DMS153 treated with DMSO at 0.1 percent for 48 hours (cell line): ENCODE data around the gene TMEM30A.
A peak's percentile ranks its signal among the peaks of the same experiment; 100 is the strongest.

Source experiments
- DNase-seq: peaks from one replicate; lab custom pipeline; 2025; ENCODE audit not compliant: unreplicated experiment; lab: John Stamatoyannopoulos, UW

Gene TMEM30A

GRCh38 chr6:75292555-75292954 is 8.0 kb upstream of the TMEM30A start:
- DNase-seq, result no peak

GRCh38 chr6:75291744-75292143 is 7.2 kb upstream of the TMEM30A start:
- DNase-seq, result no peak

GRCh38 chr6:75291331-75291730 is 6.7 kb upstream of the TMEM30A start:
- DNase-seq, result no peak

GRCh38 chr6:75290136-75290945 is 5.7 kb upstream of the TMEM30A start:
- no peak for DNase-seq

- DNase-seq, result no peak
Observed at GRCh38 chr6:75288023-75288422, 3.4 kb upstream of the TMEM30A start.

- DNase-seq, result no peak
Observed at GRCh38 chr6:75287424-75287823, 2.8 kb upstream of the TMEM30A start.

GRCh38 chr6:75286955-75287354 is 2.4 kb upstream of the TMEM30A start:
- DNase-seq, result no peak

GRCh38 chr6:75285283-75285639 is 669 bp upstream of the TMEM30A start:
- DNase-seq, result no peak

GRCh38 chr6:75283907-75284631 is 523 bp downstream of the TMEM30A start:
- DNase-seq, result peak; percentile 45

GRCh38 chr6:75282706-75283105 is 1.9 kb downstream of the TMEM30A start:
- DNase-seq, result no peak

GRCh38 chr6:75281653-75282052 is 2.9 kb downstream of the TMEM30A start:
- DNase-seq, result no peak

GRCh38 chr6:75280131-75280855 is 4.3 kb downstream of the TMEM30A start:
- no peak for DNase-seq

- no peak for DNase-seq
Observed at GRCh38 chr6:75279418-75279817, 5.2 kb downstream of the TMEM30A start.

GRCh38 chr6:75278474-75279077 is 6.0 kb downstream of the TMEM30A start:
- DNase-seq, result no peak

- no peak for DNase-seq
Observed at GRCh38 chr6:75275067-75275466, 9.5 kb downstream of the TMEM30A start.

GRCh38 chr6:75273009-75273408 is 11.6 kb downstream of the TMEM30A start:
- no peak for DNase-seq

GRCh38 chr6:75272145-75272840 is 12.3 kb downstream of the TMEM30A start:
- DNase-seq, result no peak

GRCh38 chr6:75268988-75269354 is 15.6 kb downstream of the TMEM30A start:
- no peak for DNase-seq

- DNase-seq, result no peak
Observed at GRCh38 chr6:75268121-75268987, 16.2 kb downstream of the TMEM30A start.

GRCh38 chr6:75267461-75267860 is 17.1 kb downstream of the TMEM30A start:
- DNase-seq, result no peak
